ENCODE data around the gene BBX.

Gene BBX

GRCh38 chr3:107522510-107523288 is at the start of gene BBX:
Gene BBX (plus strand): TSS chr3:107522962. CDS start chr3:107710461, 187,499 bp downstream.
- peak; percentile 78 to 83 for DNase-seq (ENCODE audit: low read depth in 2 of 2)

DNA sequence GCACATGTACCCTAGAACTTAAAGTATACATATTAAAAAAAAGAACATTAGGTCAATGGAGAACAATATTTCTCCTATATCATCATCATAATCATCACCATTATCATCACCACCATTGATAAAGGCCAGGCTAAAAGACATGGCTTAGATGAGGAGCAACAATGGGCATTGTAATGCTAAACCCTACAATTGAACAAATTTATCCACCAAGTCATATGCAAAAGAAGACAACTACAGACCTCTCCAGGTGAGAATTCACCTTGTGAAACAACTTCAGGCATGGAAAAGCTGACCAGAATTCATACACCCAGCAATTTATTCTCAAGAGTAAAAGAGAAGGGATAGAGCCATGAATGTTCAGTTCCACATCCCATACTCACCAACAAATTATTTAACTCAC is 46.3 kb upstream of the BBX start:
- no peak for DNase-seq (ENCODE audit: low read depth in 2 of 2)

DNA sequence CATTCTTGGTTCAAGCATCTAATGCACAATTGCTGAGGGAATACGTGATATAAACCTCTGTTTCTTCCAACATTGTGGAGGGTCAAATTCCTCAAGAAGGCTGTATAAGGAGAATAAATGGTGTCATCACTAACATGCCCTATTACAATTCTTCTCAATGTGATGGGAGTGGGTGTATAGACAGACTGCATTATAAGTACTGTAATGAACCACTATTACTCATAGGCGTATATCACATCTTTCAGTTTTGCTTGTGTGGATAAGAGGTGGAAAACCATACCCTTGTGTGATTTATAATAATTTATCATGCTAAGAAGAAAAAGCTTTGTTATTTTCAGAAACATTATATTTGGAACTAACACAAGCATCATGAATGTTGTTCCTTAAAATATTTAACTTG is 35.3 kb upstream of the BBX start:
- DNase-seq (ENCODE audit: low read depth in 2 of 2) = no peak

DNA sequence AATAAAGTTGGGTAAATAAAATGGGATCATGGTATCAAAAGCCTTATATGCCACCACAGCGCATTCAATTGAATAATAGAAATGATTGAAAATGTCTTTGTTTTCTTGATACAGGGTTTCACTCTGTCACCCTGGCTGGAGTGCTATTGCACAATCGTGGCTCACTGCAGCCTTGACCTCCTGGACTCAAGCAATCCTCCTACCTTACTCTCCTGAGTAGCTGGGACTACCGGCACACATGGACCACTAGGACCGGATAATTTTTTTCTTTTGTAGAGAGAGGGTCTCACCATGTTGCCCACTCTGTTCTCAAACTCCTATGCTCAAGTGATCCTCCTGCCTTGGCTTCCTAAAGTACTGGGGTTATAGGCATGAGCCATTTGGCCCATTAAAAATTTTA is 33.8 kb upstream of the BBX start:
- DNase-seq (ENCODE audit: low read depth in 2 of 2) = no peak

GRCh38 chr3:107493134-107493533 is 29.6 kb upstream of the BBX start:
- no peak for DNase-seq (ENCODE audit: low read depth in 2 of 2)

DNA sequence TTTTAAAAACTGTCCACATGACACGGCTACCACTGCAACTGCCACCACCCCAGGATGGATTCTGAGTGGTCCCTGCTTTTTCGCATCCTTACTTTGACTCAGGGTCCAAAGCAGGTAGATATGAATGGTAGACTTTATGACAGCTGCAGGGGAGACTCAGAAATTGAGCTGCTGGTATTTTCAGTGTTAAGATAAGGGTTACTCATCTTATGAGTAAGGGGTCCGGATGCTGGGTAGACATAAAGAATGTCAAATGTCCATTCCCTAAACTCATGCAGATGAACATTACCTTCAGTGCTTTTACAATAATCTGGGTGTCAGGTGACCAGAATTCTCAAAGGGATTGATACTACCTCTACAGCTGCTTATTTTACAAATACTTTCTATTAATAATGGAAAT is 25.9 kb upstream of the BBX start:
- no peak for DNase-seq (ENCODE audit: low read depth in 2 of 2)

- DNase-seq (ENCODE audit: low read depth in 2 of 2) = no peak
Observed at GRCh38 chr3:107498646-107499045, 24.1 kb upstream of the BBX start.

DNA sequence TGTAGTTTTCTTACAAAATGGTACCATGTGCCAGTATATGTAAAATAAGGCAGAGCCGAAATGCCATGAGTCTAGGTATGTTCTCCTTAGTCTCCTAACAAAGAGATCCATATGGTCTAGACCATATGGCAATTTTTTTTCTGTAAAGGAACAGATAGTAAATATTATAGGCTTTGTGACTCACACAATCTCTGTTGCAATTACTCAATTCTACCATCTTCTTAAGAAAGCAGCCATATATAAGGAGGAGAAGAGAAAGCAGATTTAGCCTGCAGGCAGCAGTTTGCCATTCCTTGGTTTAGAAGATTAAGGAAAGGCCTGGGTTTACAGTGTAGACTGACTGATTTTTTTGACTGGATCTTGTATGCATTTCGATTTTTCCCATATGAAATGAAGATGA is 16.3 kb upstream of the BBX start:
- DNase-seq (ENCODE audit: low read depth in 2 of 2) = no peak

GRCh38 chr3:107508331-107508730 is 14.4 kb upstream of the BBX start:
- DNase-seq (ENCODE audit: low read depth in 2 of 2) = no peak

DNA sequence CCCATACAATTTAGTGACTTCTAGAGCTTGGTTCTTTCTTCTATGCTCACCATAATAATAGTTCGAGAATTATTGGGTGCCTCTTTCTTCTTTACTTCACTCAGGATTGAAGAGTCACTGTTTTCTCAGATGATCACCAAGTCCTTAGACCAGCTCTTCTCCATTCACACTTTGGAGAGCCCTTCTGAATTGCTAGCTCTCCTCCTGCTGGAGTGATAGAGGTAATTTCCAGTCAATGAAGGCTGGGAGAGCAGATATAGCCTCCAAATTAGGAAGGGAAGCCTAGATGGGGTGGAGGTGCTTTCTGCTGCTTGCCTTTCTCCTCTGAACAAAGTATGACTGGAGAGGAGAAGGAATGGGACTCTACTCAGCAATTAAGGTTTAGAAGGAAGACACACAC is 10.7 kb upstream of the BBX start:
- no peak for DNase-seq (ENCODE audit: low read depth in 2 of 2)

DNA sequence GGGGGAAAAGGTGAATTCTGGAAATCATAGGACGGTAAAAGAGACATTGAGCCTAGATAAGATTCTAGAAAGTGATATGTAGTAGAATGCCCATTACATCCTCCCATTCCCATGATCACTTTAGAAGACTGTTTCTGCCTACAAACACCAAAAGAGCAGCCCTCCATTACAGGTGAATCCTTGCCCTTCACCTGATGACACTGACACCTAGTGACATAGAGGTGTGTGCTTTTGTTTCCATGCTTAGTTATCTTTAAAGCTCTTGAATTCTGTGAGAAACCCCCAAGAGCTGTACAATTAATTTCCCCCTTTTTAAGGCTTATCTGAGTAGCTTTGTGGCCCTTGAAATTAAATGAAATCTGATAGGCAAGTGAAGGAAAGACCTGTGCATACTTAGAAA is 8.3 kb upstream of the BBX start:
- no peak for DNase-seq (ENCODE audit: low read depth in 2 of 2)

- no peak for DNase-seq (ENCODE audit: low read depth in 2 of 2)
Observed at GRCh38 chr3:107516475-107516874, 6.3 kb upstream of the BBX start.

DNA sequence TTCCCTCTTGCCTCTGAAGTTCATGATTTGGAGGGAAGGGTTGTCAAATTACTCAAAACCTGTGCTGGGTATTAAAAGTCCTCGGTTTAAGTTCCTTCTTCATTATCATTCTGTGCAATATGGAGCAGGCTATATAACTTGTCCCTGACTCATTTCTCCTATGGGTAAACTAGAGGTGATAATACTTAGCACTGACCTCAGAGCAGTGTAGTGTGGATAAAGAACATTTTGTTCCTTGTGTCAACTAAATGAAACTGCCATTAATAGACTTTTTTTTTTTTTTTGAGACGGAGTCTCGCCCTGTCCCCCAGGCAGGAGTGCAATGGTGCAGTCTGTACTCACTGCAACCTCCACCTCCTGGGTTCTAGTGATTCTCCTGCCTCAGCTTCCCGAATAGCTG is 2.2 kb upstream of the BBX start:
- DNase-seq (ENCODE audit: low read depth in 2 of 2) = no peak

DNA sequence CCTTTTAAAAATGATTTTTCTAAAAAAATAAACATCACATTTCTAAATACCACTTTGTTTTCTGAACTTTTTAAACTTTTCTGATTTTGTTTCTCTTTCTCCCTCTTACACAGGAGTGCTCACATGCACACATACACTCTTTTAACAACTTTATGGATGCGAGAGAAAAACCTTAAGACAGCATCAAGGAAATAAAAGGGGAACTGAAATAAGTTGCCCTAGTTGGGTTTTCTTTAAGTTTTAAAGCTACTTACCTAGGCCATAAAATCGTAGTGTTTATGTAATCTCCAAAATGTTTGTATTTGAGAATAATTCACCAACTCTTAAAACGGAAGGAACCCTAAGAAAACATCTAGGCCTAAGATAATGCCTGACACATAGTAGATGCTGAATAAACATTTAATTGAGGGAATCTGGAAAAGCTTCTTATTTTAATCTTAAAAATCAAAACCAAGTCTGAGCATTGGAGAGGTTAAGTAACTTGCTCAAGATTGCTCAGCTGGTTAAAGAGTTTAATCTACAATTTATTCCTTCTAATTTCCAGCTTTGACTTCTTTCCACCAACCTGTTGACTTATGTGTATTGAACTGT is 1.2 kb upstream of the BBX start:
- no peak for DNase-seq (ENCODE audit: low read depth in 2 of 2)

- DNase-seq (ENCODE audit: low read depth in 2 of 2) = no peak
Observed at GRCh38 chr3:107523289-107523538, 452 bp downstream of the BBX start.

DNA sequence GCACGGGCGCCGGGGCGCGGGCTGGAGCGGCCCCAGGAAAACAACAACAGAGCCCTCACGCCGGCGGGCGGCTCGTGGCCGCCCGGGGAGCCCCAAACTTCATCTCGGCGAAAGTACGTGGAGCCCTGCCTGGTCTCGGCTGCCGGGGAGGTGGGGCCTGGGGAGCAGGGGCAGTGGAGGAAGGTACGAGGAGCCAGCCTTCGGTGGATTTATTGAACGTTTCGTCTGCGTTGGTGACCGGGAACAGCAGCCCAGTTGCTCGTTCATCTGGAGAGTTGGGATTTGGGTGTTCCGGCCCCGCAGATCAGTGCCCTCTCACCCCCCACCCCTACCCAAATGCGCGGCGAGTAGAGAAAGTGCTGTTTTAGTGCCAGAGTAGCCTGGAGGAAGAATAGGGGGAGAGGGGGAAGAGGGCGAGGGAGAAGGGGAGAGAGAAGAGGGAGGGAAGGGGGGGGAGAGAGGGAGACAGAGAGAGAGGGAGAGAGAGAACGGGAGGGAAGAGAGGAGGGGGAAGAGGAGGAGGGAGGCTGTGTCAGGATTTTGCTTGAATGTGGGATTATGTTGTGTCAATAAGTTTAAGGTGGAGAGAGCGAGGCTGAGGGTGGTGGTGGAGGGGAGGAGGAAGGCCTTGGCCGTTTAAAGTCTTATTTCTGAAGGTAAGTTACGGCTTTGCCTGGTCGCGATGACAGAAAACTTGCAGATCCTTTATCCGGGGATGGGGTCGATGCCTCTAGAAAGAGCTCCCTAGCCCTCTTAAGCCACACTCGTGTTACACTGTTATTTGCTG is 970 bp downstream of the BBX start:
- DNase-seq (ENCODE audit: low read depth in 2 of 2) = peak in 1 of 2 donors; percentile 5

- DNase-seq (ENCODE audit: low read depth in 2 of 2) = no peak
Observed at GRCh38 chr3:107524326-107524840, 1.6 kb downstream of the BBX start.

DNA sequence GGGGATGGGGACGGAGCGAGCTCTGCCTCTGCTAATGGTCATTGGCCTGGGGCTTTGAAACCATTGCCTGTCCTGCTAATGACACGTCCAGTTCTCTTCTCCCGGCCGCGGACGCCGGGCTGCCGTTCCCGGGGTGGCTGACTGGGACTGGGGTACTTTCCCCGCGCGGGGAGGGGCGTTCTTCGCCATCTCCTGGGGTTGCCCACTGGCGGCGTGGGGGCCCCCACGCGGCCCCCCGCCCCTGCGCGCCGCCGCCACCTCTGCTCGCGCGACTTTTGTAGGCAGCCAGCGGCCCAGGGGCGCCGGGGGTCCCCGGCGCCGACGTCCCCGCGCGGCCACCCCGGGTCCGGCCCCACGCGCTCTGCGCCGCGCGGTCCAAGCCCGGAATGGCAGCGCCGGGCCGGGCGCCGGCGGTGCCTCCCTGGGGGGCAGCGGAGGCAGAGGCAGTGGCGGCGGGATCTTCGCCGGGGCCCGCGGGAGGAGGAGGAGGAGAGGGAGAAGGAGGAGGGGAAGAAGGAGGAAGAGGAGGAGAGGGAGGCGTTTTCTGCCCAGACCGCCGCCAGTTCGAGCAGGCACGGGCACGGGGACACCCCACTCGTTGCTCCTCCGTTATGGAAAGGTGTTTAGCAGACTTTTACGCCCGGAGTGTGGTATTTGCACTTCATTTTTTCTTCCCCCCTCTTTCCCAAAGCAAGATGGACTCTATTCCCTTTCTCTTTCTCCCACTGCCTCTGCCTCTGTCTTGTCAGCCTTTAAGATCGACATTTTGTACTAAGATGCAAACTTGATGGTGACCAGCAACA is 2.3 kb downstream of the BBX start:
- DNase-seq (ENCODE audit: low read depth in 2 of 2) = no peak

DNA sequence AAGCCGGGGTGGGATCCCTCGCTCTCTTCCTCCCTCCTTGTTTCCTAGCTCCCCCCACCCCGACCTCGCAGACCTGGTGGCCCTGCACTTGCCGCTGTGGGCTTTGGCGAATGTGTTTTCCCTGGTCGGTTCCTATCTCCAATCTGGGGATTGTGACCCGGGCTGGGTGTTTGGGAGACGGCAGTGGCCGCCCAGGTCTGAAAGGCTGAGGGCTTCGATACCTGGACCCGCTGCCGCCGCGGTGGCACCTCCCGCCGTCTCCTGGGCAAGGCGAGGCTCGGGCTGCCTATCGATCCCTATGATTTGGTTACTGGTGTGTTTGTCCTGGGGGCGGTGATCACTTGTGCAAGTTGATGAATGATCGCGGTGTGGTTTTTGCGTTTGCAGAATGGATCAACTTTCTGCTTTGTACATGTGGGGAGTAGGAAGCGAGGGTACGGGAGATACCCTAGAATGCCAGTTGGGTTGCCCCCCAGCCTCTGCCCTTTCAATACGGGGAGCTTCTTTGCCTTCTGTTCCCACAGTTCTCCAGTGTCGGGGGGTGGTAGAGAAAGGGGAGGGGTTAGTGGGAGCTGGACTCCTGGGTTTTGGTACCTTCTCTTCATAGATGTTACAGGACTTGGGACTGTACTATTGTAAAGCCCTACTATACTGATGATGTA is 3.0 kb downstream of the BBX start:
- no peak for DNase-seq (ENCODE audit: low read depth in 2 of 2)

GRCh38 chr3:107531917-107532469 is 9.2 kb downstream of the BBX start:
- no peak for DNase-seq (ENCODE audit: low read depth in 2 of 2)

GRCh38 chr3:107540857-107541256 is 18.1 kb downstream of the BBX start:
- no peak for DNase-seq (ENCODE audit: low read depth in 2 of 2)
